Hematopoietic multipotent progenitor cell (in vitro differentiated cells): ENCODE measurements around the gene REC8. TPM values are rescaled to one million over a fixed set of nuclear protein-coding genes. Genes with fewer than 3 reads are reported as not detected.

Source experiments
- DNase-seq, 3 donors: peaks; one replicate each; pipeline ENCODE4 v3.0.0-alpha.2; 2011 to 2015; ENCODE audit warnings: low read depth in 2 of 3, low spot score in 2 of 3
- small RNA-seq: library from RNA; depleted of rRNA; stranded (forward); fragments of <200 nt; gene quantifications from one replicate; pipeline ENCODE3, GENCODE V24; 2012
- total RNA-seq: library from RNA; depleted of rRNA; stranded (reverse); fragments of >200 nt; gene quantifications from one replicate; pipeline ENCODE4 v1.2.3, GENCODE V29; 2012

REC8 gene
- total RNA-seq, 1 donor, result 47.1 TPM

DNA sequence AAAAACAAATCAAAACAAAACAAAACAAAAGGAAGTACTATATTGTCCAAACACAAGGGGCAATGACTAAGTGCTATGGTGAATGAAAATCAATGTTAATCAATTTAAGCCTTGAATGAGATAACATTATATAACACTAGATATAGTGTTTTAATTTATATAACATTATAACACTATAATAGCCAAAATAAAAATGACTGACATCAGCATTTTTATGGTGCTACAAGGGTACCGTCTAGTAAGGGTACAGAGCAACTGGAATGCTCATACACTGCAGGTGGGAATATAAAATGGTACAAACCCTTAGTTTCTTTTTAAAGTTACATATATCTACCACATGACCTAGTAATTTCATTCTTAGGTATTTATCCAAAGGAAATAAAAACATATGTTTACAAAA lies 54.6 kb downstream of the REC8 start:
- DNase-seq, result no peak

DNA sequence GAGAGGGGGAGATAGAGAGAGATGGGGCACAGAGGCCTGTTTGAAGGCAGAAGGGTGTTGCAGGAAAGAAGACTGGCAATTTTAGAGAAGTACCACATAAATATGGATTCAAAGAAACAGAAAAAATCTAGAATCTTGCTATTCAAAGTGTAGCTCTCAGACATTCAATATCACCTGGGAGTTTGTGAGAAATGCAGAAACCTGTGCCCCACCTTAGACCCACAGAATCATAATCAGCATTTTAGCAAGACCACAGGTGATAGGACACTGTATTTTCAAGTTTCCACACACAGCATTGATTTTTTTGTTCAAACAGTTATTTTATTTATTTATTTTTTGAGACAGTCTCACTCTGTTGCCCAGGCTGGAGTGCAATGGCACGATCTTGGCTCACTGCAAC lies 57.0 kb downstream of the REC8 start:
- DNase-seq, result no peak

Small RNAs within 50 kb of the gene (small RNA-seq; reads per million reads assigned to genes)
- gene AL136295.4 (not detected), gene CHMP4A (0.34 reads per million), gene IPO4 (not detected), gene IRF9 (not detected), gene MDP1 (not detected), gene RNA5SP383 (not detected)

Other genes starting within 250 kb of the REC8 start
- 44.4 TPM for gene DHRS4, start 218.3 kb upstream of the REC8 start, total RNA-seq
- 26.9 TPM for gene DHRS4L2, start 183.2 kb upstream of the REC8 start, total RNA-seq
- gene CARMIL3, start 120.1 kb upstream of the REC8 start, total RNA-seq, result 1.3 TPM
- not detected for gene CPNE6, start 100.5 kb upstream of the REC8 start, total RNA-seq
- 24.8 TPM for gene PCK2, start 77.8 kb upstream of the REC8 start, total RNA-seq
- gene DCAF11, start 57.3 kb upstream of the REC8 start, total RNA-seq, result 138 TPM
- 5.7 TPM for gene NRL, start 57.1 kb upstream of the REC8 start, total RNA-seq
- 2.7 TPM for gene FITM1, start 41.4 kb upstream of the REC8 start, total RNA-seq
- 153 TPM for gene PSME1, start 35.9 kb upstream of the REC8 start, total RNA-seq
- 14.3 TPM for gene EMC9, start 30.5 kb upstream of the REC8 start, total RNA-seq
- gene PSME2, start 25.5 kb upstream of the REC8 start, total RNA-seq, result 38.0 TPM
- gene RNF31, start 24.6 kb upstream of the REC8 start, total RNA-seq, result 103 TPM
- 112 TPM for gene IRF9, start 10.8 kb upstream of the REC8 start, total RNA-seq
- gene IPO4, start 16.7 kb downstream of the REC8 start, total RNA-seq, result 59.8 TPM
- gene TM9SF1, start 23.4 kb downstream of the REC8 start, total RNA-seq, result 64.9 TPM
- under 0.01 TPM for gene TSSK4, start 33.6 kb downstream of the REC8 start, total RNA-seq
- gene CHMP4A, start 41.4 kb downstream of the REC8 start, total RNA-seq, result 13.7 TPM
- 21.5 TPM for gene MDP1, start 44.0 kb downstream of the REC8 start, total RNA-seq
- 55.2 TPM for gene NEDD8, start 60.3 kb downstream of the REC8 start, total RNA-seq
- 78.9 TPM for gene GMPR2, start 60.8 kb downstream of the REC8 start, total RNA-seq
- 65.4 TPM for gene TINF2, start 70.5 kb downstream of the REC8 start, total RNA-seq
- 1.1 TPM for gene TGM1, start 91.1 kb downstream of the REC8 start, total RNA-seq
- gene RABGGTA, start 99.5 kb downstream of the REC8 start, total RNA-seq, result 36.9 TPM
- 31.0 TPM for gene DHRS1, start 127.7 kb downstream of the REC8 start, total RNA-seq
- gene NOP9, start 127.8 kb downstream of the REC8 start, total RNA-seq, result 28.8 TPM
- gene CIDEB, start 135.9 kb downstream of the REC8 start, total RNA-seq, result 20.2 TPM
- gene LTB4R2, start 138.1 kb downstream of the REC8 start, total RNA-seq, result 15.1 TPM
- 13.5 TPM for gene LTB4R, start 139.4 kb downstream of the REC8 start, total RNA-seq
- 3.8 TPM for gene ADCY4, start 163.0 kb downstream of the REC8 start, total RNA-seq
- gene RIPK3, start 167.9 kb downstream of the REC8 start, total RNA-seq, result 20.2 TPM
- 0.54 TPM for gene NFATC4, start 196.1 kb downstream of the REC8 start, total RNA-seq
- gene NYNRIN, start 226.9 kb downstream of the REC8 start, total RNA-seq, result 20.2 TPM